Activated CD8-positive, alpha-beta memory T cell treated with anti-CD3 and anti-CD28 coated beads, Interleukin-2, amount 50 U/mL, for 24 hours (primary cell): ENCODE results near the gene FGL2.
A peak's percentile ranks its signal among the peaks of the same experiment; 100 is the strongest.
"Not testable (repeated sequence)": the region's sequence is repeated elsewhere in the genome, so short reads cannot be mapped to it uniquely, and the experiment has no call there.

Source experiments
- DNase-seq: peaks from one replicate; pipeline ENCODE4 v3.0.0-alpha.2; 2020; ENCODE audit errors: extremely low read depth

FGL2 gene, protein sequence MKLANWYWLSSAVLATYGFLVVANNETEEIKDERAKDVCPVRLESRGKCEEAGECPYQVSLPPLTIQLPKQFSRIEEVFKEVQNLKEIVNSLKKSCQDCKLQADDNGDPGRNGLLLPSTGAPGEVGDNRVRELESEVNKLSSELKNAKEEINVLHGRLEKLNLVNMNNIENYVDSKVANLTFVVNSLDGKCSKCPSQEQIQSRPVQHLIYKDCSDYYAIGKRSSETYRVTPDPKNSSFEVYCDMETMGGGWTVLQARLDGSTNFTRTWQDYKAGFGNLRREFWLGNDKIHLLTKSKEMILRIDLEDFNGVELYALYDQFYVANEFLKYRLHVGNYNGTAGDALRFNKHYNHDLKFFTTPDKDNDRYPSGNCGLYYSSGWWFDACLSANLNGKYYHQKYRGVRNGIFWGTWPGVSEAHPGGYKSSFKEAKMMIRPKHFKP

DNA sequence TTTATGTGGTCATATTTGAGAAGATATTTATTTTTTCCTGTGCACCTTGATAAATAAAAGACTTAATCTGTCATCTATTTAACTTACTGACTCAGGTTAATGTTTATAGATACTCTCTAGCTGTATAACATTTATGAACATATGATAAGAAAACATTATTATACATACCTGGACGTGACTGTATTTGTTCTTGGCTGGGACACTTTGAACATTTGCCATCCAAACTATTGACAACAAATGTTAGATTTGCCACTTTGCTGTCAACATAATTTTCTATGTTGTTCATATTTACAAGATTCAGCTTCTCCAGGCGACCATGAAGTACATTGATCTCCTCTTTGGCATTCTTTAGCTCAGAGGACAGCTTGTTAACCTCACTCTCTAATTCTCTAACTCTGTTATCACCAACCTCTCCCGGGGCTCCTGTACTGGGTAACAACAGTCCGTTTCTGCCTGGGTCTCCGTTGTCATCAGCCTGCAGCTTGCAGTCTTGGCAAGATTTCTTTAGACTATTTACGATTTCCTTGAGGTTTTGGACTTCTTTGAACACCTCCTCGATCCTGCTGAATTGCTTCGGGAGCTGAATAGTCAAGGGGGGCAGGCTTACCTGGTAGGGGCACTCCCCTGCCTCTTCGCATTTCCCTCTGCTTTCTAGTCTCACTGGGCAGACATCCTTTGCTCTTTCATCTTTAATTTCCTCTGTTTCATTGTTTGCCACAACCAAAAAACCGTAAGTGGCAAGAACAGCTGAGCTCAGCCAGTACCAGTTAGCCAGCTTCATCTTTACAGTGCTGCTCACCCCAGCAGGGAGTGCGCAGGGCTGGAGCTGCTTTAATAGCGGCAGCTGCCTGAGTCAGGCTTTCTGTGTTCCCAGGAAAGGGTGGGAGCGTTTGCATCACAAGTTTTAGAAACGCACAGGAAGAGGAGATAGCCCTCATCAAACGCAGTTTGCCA lies at the start of gene FGL2:
Gene FGL2 (minus strand): TSS at position 807 of the 954 bp plus-strand sequence. CDS start 26 bp downstream, at position 781.
- DNase-seq: peak; percentile 7

DNA sequence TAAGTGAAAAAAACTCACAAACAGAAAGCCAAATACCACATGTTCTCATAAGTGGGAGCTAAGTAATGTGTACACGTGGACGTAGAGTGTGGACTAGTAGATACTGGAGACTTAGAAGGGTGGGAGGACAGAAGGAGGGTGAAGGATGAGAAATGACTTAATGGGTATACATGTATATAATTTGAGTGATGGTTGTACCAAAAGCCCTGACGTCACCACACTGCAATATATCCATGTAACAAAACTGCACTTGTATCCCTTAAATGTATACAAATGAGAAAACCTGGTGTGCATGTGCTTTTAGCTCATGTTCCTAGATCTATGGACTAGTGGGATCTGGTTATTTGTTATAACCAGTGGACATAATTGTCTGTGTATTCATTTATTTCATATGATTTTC lies 48.5 kb upstream of the FGL2 start:
- no peak for DNase-seq

DNA sequence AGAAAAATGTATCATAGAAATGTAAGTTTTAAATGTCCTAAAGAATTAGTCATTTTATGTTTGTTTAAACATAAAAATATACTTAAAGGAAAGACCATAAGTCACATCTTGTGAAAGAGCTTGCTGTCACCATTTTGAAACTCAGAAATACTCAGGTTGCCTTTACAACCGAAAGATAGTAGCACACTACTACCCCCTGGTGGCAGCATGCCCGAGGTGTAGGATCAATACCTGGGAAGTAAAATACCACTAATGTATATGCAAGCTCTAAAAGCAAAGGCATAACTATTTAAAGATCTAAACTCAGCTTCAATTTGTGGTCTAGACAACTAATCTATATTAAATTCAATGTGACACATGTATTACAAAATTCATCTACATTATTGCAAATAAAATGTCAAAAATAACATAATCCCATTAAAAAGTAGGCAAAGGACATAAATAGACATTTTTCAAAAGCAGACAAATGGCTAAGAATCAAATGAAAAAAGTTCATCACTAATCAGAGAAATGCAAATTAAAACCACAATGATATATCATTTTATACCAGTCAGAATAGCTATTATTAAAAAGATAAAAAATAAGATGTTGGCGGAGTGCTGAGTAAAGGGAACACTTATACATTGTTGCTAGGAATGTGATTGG lies 47.7 kb upstream of the FGL2 start:
- peak; percentile 76 for DNase-seq

DNA sequence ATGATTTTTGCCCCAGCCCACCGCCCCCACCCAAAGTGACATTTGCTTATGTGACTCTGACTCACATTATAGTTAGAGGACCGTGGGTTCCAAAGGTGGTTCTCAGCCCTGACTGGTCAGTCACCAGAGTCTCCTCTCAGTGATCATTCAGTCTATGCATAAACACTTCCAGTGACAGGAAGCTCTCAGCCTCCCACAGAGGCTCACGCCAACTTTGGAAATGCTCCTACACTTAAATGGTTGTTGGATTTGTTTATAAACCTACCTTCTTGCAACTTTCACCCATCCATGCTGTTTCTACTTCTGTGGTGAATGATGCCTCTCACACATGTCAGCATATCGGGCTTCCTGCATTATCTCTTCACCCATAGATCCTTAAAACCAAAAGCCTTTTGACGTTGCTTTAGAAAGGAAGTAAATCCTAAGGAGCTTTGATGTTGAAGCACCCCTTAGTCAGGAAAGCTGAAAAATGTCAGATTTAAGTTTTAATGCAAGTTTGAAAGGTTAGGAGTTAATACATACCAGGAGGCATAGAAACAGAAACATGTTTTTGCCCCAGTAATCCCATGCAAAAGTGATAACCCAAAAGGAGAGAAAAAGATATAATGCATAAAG lies 46.5 kb upstream of the FGL2 start:
- DNase-seq: no peak

DNA sequence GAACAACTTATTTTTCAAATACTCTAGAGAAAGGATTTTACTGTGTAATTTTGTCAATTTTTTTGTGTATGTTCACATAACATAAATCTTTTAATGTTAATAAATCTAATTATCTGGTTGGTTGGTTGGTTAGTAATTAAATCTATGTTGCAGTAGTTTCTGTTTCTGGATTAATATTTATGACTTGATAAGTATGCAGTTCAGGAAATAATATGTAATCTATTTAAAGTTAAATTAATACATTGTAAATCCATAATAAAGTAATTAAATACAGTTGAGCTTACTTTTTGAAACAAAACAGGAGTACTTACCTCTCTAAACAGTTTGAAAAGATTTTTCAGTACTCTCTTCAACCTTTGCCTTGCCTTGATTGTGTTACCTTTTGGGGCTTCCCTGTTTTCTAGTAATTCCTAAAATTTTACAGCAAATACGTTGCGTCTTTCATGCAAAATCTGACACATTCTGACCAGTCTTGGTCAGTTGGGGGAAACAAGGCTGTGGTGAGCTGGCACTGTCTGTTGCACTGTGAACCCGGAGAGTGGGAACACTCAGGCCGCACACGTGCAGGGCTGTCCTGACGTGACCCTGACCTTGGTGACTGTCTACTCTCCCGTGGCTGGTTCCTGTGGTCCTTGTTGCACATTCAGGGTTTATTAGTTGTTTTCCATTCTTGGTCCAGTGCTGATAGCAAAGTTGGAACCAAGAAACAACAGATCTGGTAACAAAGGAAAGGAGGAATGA lies 45.6 kb upstream of the FGL2 start:
- DNase-seq: no peak

DNA sequence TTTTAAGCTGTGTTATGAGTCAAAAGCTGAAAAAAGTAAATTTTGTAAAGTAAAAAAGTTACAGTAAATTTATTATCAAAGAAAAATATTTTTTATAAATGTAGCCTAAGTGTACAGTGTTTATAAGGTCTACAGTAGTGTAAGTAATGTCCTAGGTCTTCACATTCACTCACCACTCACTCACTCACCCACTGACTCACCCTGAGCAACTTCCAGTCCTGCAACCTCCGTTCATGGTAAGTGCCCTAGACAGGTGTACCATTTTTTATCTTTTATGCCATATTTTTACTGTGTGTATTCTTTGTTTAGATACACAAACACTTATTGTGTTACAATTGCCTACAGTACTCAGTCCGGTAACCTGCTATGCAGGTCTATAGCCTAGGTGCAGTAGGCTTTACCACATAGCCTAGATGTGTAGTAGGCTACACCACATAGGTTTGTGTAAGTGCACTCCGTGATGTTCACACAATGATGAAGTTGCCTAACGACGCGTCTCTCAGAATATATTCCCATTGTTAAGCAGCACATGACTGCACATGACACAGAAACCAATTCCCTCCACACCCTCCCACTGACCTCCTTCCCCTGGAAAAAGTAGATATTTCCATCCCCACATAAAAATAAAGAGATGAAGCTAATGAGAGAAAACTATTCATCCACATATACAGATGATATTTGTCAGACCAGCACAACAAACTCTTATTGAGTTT lies 44.8 kb upstream of the FGL2 start:
- no peak for DNase-seq

DNA sequence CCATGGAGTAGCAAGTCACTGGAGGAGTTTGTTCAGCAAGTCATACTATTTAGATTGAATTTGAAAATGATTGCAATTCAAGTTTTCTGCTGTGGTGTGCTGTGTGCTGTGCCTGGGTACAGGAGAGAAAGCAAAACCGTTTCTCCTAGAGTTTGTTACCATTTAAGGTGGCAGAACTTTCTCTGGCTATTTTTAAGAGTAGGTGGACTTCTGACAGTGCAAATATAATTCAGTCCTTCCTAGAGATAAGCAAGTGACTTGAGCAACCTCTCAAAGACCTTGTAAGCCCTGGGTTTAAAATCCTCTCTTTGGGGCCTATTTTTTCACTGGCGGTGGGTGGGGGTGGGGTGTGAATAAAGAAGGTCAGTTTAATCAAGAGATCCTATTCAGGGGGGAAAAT lies 42.9 kb upstream of the FGL2 start:
- no peak for DNase-seq

DNA sequence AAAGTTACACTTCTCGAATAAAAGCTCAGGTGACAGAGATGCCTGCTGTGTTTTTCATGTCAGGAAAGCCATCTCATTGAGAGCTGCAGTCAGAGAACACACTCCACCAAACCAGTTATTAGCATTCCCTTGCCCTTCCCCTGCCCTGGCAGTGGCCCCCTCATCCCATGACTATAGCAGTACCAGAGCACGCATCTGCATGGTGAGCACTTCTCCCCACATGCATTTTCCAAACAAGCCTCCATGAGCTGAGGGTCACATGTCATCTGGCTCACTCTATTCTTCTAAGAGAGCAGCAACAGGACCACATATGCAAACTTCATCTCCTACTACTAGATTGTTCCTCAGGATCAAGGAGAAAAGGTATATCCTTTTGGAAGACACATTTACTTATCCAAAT lies 42.4 kb upstream of the FGL2 start:
- no peak for DNase-seq

DNA sequence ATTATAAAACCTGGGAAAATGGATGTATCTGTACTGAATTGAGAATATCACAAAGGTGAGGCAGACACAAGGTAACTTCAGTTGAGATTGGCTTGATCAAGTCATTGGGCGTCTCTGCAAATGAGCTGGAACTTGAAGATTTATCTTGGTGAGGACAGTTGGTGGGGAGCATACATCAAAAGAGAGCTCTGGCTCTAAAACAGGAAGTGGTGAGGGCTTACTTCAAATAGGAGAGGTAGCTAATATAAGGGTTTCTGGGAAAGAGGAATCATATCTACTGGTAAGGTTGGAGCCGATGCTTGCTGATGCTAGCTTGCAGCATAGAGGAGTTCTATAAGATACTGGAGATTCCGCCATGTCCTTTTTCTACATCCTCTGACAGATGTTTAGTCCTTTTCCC lies 39.9 kb upstream of the FGL2 start:
- no peak for DNase-seq

DNA sequence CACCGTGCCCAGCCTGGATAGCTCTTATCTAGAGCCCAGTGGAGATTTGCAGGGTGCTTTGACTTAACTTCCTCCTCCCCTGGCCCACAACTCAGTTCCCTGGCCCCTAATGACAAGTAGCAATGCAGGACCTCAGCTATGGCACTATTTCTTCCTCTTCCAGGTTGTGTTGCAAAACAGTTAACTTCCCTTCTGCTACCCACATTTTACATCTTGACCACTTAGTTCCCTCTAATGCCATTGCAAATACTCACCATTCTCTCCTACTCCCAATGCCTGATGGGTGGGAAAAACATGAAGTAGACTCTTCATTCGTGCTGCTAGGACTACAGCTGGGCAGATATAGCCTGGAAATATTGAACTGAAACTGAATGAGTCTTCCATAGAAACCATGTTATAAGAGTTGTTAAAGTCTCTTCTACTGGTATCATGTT lies 39.1 kb upstream of the FGL2 start:
- no peak for DNase-seq

DNA sequence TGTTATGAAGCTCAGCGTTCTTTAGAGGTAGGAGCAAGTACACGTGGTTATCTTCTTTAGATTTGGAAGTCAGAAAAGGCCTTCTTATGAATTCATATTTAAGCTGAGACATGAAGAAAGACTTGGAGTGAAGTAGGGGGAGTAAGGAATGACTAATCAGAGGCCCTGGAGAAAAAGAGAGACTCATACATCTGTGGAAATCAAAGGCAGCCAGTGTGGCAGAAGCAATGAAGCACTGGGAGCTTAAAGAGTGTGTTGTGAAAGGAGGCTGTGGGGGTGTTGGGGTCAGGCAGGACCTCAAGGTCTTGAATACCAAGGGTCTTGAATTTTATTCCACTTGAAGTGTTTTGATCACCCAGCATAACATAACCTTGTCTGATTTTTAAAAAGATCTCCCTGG lies 35.7 kb upstream of the FGL2 start:
- DNase-seq: no peak

DNA sequence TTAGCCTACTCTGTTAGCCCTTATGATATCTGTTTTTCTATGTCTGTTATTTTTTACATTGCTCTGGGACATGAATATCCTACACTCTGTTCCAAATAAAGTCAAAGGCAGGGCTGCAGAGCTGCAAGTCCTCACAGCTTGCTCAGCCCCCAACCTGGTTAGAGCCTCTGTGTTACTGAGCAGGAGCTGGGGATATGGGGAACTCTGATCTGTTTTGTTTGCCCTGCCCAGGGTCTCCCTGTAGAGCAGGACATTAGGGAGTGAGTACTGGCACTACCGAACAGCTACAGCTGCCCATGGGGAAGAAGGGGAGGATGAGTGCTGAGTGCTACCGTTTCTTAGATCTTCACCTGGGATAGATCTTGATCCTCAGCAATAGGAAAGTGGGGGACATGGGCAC lies 32.8 kb upstream of the FGL2 start:
- DNase-seq: no peak

DNA sequence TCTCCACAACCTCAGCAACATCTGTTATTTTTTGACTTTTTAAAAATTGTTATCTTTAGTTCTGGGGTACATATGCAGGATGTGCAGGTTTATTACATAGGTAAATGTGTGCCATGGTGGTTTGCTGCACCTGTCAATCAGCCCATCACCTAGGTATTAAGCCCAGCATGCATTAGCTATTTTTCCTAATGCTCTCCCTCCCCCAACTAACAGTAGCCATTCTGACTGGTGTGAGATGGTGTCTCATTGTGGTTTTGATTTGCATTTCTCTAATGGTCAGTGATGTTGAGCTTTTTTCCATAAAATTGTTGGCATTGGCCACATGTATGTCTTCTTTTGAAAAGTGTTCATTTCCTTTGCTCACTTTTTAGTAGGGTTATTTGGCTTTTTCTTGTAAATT lies 29.2 kb upstream of the FGL2 start:
- DNase-seq: not testable (repeated sequence)

DNA sequence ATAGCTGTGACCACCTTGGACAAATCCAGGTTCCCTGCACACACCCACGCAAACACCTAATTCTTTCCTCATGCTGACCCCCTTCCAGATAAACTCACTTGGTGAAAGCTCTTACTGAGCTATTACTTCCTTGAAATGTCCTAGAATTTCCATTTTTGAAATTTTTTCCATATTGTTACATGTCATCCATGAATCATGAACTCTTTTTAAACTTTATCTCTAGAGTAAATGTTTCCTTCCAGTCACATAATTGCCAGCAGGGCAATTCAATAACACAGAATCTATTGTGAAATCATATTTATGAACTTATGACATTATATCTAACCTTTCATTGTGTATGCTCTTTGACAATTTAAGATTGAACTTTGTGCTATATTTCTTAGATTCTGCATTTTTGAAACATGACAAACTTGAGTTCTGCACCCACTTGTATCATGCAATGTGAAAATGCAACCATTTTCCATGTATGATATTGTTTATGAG lies 26.8 kb upstream of the FGL2 start:
- no peak for DNase-seq

DNA sequence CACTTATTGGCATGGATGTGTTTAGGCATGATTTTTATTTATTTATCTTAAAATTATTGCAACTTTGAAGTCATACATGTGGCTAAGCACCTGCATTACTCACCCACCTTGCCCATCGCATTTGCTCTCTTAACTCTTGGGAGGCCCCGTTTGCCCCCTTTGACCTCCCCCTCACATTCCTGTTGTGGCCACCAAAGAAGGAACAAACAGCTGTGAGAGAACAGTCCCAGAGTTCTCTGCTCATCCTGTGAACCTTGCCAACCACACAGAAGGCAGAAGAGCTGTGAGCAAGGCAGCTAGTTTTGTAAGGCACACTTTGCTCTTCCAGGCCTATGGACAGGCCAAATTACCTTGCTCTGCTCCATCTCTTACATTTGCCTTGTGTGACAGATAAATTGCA lies 23.6 kb upstream of the FGL2 start:
- no peak for DNase-seq

DNA sequence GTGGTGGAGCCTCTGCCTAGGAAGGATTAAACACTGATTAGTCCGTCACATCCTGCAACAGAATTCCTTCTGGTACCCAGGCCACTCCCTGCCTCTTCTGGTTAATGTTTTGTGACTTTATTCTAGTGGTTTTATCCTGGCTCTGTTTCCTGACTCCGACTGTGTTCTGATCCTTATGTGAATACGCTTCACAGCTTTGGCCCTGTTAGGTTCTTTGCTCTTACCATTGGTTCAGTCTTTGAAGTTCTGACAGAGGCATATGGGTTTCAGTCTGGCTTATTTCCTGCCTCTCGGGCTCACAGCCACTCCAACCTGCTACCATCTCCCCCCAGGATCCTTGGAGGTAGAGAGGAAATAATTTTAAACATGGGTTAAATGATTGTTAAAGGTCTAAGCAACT lies 23.2 kb upstream of the FGL2 start:
- no peak for DNase-seq

DNA sequence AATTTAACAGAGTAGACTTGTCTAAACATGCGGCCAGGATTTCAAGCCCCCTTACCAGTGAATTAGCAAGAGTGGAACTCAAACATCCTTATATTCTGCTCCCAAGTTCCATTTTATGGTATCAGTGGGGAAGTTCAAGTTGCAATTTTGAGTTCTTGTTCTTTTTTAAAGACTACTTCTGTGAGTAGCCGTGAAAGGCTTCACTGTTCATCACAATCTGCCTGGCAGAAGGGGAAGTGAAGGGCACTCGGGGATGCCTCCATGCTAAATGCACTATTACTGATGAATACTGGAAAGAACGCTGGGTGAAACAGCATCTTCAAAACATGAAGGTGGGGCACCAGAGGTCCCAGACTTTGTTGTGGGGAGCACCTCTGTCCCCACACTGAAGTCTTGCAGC lies 22.4 kb upstream of the FGL2 start:
- DNase-seq: no peak

DNA sequence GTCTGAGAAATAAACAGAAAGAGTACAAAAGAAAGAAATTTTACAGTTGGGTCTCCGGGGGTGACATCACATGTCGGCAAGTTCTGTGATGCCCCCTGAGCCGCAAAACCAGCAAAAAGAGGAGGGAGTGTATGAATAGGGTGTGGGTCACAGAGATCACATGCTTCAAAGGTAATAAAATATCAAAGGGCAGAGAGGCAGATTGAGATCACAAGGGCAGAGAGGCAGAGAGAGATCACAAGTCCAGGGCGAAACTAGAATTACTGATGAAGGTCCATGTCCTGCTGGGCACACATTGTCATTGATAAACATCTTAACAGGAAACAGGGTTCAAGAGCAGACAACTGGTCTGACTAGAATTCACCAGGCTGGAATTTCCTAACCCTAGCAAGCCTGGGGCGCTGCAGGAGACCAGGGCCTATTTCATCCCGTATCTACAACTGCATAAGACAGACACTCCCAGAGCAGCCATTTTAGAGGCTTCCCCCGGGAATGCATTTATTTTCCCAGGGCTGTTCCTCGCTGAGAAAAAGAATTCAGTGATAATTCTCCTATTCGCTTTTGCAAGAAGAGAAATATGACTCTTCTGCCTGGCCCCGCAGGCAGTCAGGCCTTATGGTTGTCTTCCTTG lies 20.2 kb upstream of the FGL2 start:
- DNase-seq: not testable (repeated sequence)

DNA sequence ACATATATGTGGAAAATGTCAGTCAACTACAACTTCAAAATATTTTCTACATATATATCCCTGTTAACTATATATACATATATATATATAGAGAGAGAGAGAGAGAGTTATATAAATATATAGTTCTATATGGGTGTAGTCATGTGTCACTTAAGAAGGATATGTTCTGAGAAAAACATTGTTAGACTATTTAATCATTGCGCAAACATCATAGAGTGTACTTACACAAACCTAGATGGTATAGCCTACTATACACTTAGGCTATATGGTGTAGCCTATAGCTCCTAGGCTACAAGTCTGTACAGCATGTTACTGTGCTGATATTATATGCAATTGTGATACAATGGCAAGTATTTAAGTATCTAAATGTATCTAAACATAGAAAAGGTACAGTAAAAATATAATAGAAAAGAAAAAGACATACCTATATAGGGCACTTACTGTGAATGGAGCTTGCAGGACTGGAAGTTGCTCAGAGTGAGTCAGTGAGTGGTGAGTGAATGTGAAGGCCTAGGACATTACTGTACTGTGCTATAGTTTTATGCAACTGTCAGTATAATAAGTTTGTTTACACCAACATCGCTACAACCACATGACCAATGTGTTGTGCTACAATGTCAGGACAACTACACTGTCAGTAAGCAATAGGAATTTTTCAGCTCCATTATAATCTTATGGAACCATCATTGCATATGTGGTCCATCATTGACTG lies 18.0 kb upstream of the FGL2 start:
- no peak for DNase-seq
